CD4-positive, alpha-beta T cell (primary cell): ENCODE results near the gene SDK1. TPM values are rescaled to one million over a fixed set of nuclear protein-coding genes. Genes with fewer than 3 reads are reported as not detected.

Source experiments
- ATAC-seq: fragments of 200-7000 bp; cut with Tn5 transposase; one replicate; pipeline ENCODE4 v1.10.0; 2022; ENCODE audit warnings: mild to moderate bottlenecking; ENCODE audit not compliant: poor library complexity
- CTCF ChIA-PET: fragments of 350-600 bp; sonication (Branson Sonifier 250); formaldehyde crosslinking; loops from one replicate; lab custom pipeline; 2021; ENCODE audit warnings: antibody characterized with exemption, inconsistent platforms; lab: Charles Lee
- POLR2A ChIA-PET: fragments of 350-600 bp; sonication (Branson Sonifier 250); formaldehyde crosslinking; loops from one replicate; lab custom pipeline; 2021; ENCODE audit warnings: antibody characterized with exemption, inconsistent platforms; lab: Charles Lee
- DNase-seq, 14 experiments: peaks; one replicate each; pipeline ENCODE4 v3.0.0-alpha.2; 2013 to 2020; ENCODE audit warnings: mixed read lengths in 2 of 14
- H3K27ac ChIP-seq, 2 donors: one replicate each; pipeline versions ENCODE4 v1.5.1 to v1.7.0; 2013; ENCODE audit warnings: low read length in 2 of 2, low read depth in 1 of 2, mild to moderate bottlenecking in 1 of 2
- H3K27me3 ChIP-seq, 2 experiments: 1 replicate in 1 of 2; 2 replicates in 1 of 2; pipeline versions ENCODE4 v1.6.1 to v1.7.0; 2013; ENCODE audit warnings: low read length in 2 of 2, control low read depth in 1 of 2, mild to moderate bottlenecking in 1 of 2, moderate library complexity in 1 of 2; ENCODE audit not compliant: insufficient read depth in 2 of 2, control insufficient read depth in 1 of 2
- H3K36me3 ChIP-seq: one replicate; pipeline ENCODE4 v1.6.1; 2013; ENCODE audit warnings: low read length, control low read depth; ENCODE audit not compliant: insufficient read depth
- H3K4me1 ChIP-seq: one replicate; pipeline ENCODE4 v1.6.1; 2013; ENCODE audit warnings: low read length, control low read depth; ENCODE audit not compliant: insufficient read depth
- H3K4me3 ChIP-seq: one replicate; pipeline ENCODE4 v1.5.1; 2013; ENCODE audit warnings: mild to moderate bottlenecking, low read length, moderate library complexity
- H3K9me3 ChIP-seq, 2 experiments: 1 replicate in 1 of 2; 2 replicates in 1 of 2; pipeline versions ENCODE4 v1.6.1 to v1.7.0; 2013; ENCODE audit warnings: low read length in 2 of 2, mild to moderate bottlenecking in 2 of 2, control low read depth in 1 of 2, moderate library complexity in 1 of 2; ENCODE audit not compliant: control insufficient read depth in 1 of 2, insufficient read depth in 1 of 2
- H3K27ac Mint-ChIP-seq: one replicate; pipeline ENCODE4 v1.8.0; 2020; ENCODE audit warnings: mixed read lengths
- H3K27me3 Mint-ChIP-seq: one replicate; pipeline ENCODE4 v1.8.0; 2021; ENCODE audit warnings: mixed read lengths
- H3K36me3 Mint-ChIP-seq: one replicate; pipeline ENCODE4 v1.8.0; 2021; ENCODE audit warnings: low read depth, mixed read lengths
- H3K4me1 Mint-ChIP-seq: one replicate; pipeline ENCODE4 v1.8.0; 2021; ENCODE audit warnings: low read depth, mixed read lengths
- H3K4me3 Mint-ChIP-seq: one replicate; pipeline ENCODE4 v1.8.0; 2020; ENCODE audit warnings: mild to moderate bottlenecking, mixed read lengths
- H3K9me3 Mint-ChIP-seq: one replicate; pipeline ENCODE4 v1.8.0; 2020; ENCODE audit warnings: mixed read lengths
- CTCF ChIP-seq: fragments of 200-600 bp; IDR thresholded peaks from one replicate; pipeline ENCODE4 v1.8.0; 2022; ENCODE audit warnings: antibody characterized with exemption, mild to moderate bottlenecking
- intact Hi-C, 2 experiments: fragments of 100-400 bp; cut with DNase I in 1 of 2; cut with micrococcal nuclease in 1 of 2; formaldehyde crosslinking; loops; one replicate each; pipeline versions ENCODE4 v1.15.1 to v1.9.0; 2023 to 2025; cut with DNase I, micrococcal nuclease
- total RNA-seq, 174 experiments: library from RNA in 2 of 174; stranded (reverse) in 2 of 174; gene quantifications; one replicate each; pipeline ENCODE4 v1.2.3 and lab custom pipeline; 2021 to 2026

The SDK1 gene
- total RNA-seq, 2 experiments from 2014 or later = 1.1 to 1.3 TPM

DNA sequence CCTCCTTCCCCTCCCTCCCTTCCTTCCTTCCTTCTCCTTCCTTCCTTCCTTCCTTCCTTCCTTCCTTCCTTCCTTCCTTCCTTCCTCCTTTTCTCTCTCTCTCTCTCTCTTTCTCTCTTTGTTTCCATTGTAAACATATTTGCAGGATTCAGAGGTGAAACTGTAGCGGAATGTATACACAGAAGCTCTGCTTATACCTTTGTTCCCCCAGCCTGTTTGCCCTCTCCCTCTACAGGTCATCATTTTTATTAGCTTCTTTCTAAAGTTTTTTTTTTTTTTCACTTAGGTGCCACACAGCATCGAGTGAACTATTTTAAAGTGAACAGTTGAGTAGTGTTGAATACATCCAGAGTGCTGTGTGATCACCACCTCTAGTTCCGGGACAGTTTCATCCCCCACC is 20.7 kb downstream of the SDK1 start:
- Histone ChIP-seq H3K9me3 (no peaks in the 10 kb centered on the region), H3K27ac (no peak overlapping the region), H3K4me3 (no peak overlapping the region), H3K36me3 (no peaks in the 10 kb centered on the region), H3K4me1 (no peaks in the 10 kb centered on the region), H3K27me3 (no peaks in the 10 kb centered on the region)
- ChIA-PET POLR2A (no interaction called here), CTCF (no interaction called here)
- no peak for TF ChIP-seq CTCF
- intact Hi-C loops = no loop called here
- ATAC-seq (no peak), DNase-seq (no peak)
- H3K27ac Mint-ChIP-seq = no peak overlapping the region
- H3K36me3 Mint-ChIP-seq = no peaks in the 10 kb centered on the region
- no peaks in the 10 kb centered on the region for H3K27me3 Mint-ChIP-seq
- H3K9me3 Mint-ChIP-seq = no peaks in the 10 kb centered on the region
- no peaks in the 10 kb centered on the region for H3K4me1 Mint-ChIP-seq
- H3K4me3 Mint-ChIP-seq = no peak overlapping the region

- POLR2A ChIA-PET = no interaction called here
- Histone ChIP-seq H3K36me3 (no peaks in the 10 kb centered on the region), H3K27ac (no peak overlapping the region), H3K27me3 (no peaks in the 10 kb centered on the region), H3K4me1 (no peaks in the 10 kb centered on the region), H3K9me3 (no peaks in the 10 kb centered on the region), H3K4me3 (no peak overlapping the region)
- TF ChIP-seq CTCF = no peak
- no peak for DNase-seq
- Mint-ChIP-seq H3K27me3 (no peaks in the 10 kb centered on the region), H3K9me3 (no peaks in the 10 kb centered on the region), H3K27ac (no peak overlapping the region), H3K36me3 (no peaks in the 10 kb centered on the region), H3K4me1 (no peaks in the 10 kb centered on the region), H3K4me3 (no peak overlapping the region)
- intact Hi-C loops = no loop called here
- CTCF ChIA-PET = no interaction called here
- no peak for ATAC-seq
Observed at GRCh38 chr7:3326246-3326645, 25.2 kb downstream of the SDK1 start.

DNA sequence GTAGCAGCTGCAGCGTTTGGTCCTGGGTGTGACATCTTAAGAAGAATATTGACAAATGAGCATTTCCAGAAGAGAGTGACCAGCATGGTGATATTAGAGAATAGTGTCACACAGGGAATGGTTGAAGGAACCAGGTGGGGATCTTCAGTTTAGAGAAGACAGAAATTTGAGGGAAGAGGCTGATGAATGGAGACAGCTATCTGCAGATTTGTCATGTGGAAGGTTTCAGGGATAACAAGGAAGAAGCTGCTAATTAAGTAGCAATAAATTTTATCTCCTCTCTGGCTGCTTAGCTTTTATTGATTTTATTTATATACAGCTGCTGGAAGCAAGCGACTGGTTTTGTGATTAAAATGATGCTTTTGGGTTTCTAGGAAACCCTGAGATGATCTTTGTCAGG is 26.0 kb downstream of the SDK1 start:
- ChIA-PET CTCF (no interaction called here), POLR2A (no interaction called here)
- H3K27me3 Mint-ChIP-seq = no peaks in the 10 kb centered on the region
- H3K27me3 ChIP-seq = no peaks in the 10 kb centered on the region
- H3K4me1 ChIP-seq = no peaks in the 10 kb centered on the region
- H3K27ac ChIP-seq = no peak overlapping the region
- ATAC-seq (no peak), DNase-seq (no peak)
- no peak for TF ChIP-seq CTCF
- H3K36me3 Mint-ChIP-seq = no peaks in the 10 kb centered on the region
- no peak overlapping the region for H3K4me3 ChIP-seq
- H3K4me1 Mint-ChIP-seq = no peaks in the 10 kb centered on the region
- no peak overlapping the region for H3K4me3 Mint-ChIP-seq
- no peaks in the 10 kb centered on the region for H3K9me3 ChIP-seq
- no peaks in the 10 kb centered on the region for H3K36me3 ChIP-seq
- intact Hi-C loops = no loop called here
- H3K9me3 Mint-ChIP-seq = no peaks in the 10 kb centered on the region
- H3K27ac Mint-ChIP-seq = no peak overlapping the region
